Liver (tissue), 9 donors: ENCODE results near the gene ATOH7. TPM values are rescaled to one million over a fixed set of nuclear protein-coding genes. Genes with fewer than 3 reads are reported as not detected.

Source experiments
- DNase-seq: peaks from one replicate; pipeline ENCODE4 v3.0.0-alpha.2; 2017; ENCODE audit warnings: low spot score
- H3K27ac ChIP-seq, 2 donors: one replicate each; pipeline ENCODE4 v1.7.0; 2013; ENCODE audit warnings: inconsistent platforms in 2 of 2, low read length in 2 of 2, control low read depth in 1 of 2, low read depth in 1 of 2, mild to moderate bottlenecking in 1 of 2
- H3K27me3 ChIP-seq, 4 donors: one replicate each; pipeline versions ENCODE4 v1.6.1 to v1.7.0; 2013; ENCODE audit warnings: low read length in 3 of 4, inconsistent platforms in 1 of 4, mild to moderate bottlenecking in 1 of 4, moderate library complexity in 1 of 4; ENCODE audit not compliant: control insufficient read depth in 4 of 4, insufficient read depth in 4 of 4
- H3K36me3 ChIP-seq, 4 donors: one replicate each; pipeline versions ENCODE4 v1.6.1 to v1.7.0; 2013; ENCODE audit warnings: low read length in 3 of 4, mild to moderate bottlenecking in 3 of 4, low read depth in 1 of 4, moderate library complexity in 1 of 4; ENCODE audit not compliant: control insufficient read depth in 4 of 4, insufficient read depth in 3 of 4
- H3K4me1 ChIP-seq, 4 donors: one replicate each; pipeline versions ENCODE4 v1.6.1 to v1.7.0; 2013; ENCODE audit warnings: low read length in 3 of 4, mild to moderate bottlenecking in 3 of 4, moderate library complexity in 1 of 4; ENCODE audit not compliant: control insufficient read depth in 4 of 4, insufficient read depth in 4 of 4
- H3K4me3 ChIP-seq, 3 donors: one replicate each; pipeline versions ENCODE4 v1.6.1 to v1.7.0; 2013; ENCODE audit warnings: low read length in 3 of 3, control low read depth in 1 of 3, low read depth in 1 of 3, mild to moderate bottlenecking in 1 of 3
- H3K9ac ChIP-seq, 2 donors: one replicate each; pipeline ENCODE4 v1.7.0; 2013; ENCODE audit warnings: low read length in 2 of 2, mild to moderate bottlenecking in 2 of 2, moderate library complexity in 2 of 2, control low read depth in 1 of 2, low read depth in 1 of 2
- H3K9me3 ChIP-seq, 4 donors: one replicate each; pipeline versions ENCODE4 v1.6.1 to v1.7.0; 2013; ENCODE audit warnings: low read length in 3 of 4; ENCODE audit not compliant: control insufficient read depth in 4 of 4
- ATF3 ChIP-seq: IDR thresholded peaks from 2 replicates; pipeline ENCODE4 v1.6.1; 2016; ENCODE audit warnings: antibody characterized with exemption
- CTCF ChIP-seq: fragments of 150-350 bp; IDR thresholded peaks from 2 replicates; pipeline ENCODE4 v1.5.1; 2017; ENCODE audit warnings: improper control_type of control experiment, low read depth, low read length; ENCODE audit not compliant: missing input control
- EGR1 ChIP-seq, 2 donors: IDR thresholded peaks; 2 replicates each; pipeline ENCODE4 v1.6.1; 2016 to 2018; ENCODE audit warnings: antibody characterized with exemption in 2 of 2, low read depth in 2 of 2
- FOXA1 ChIP-seq: IDR thresholded peaks from 2 replicates; pipeline ENCODE4 v1.6.1; 2016; ENCODE audit warnings: antibody characterized with exemption
- FOXA2 ChIP-seq: IDR thresholded peaks from 2 replicates; pipeline ENCODE4 v1.6.1; 2016; ENCODE audit warnings: antibody characterized with exemption
- GABPA ChIP-seq, 2 donors: IDR thresholded peaks in 1 of 2; conservative IDR thresholded peaks in 1 of 2; 2 replicates each; pipeline ENCODE4 v1.6.1; 2016; ENCODE audit warnings: antibody characterized with exemption in 2 of 2, mild to moderate bottlenecking in 1 of 2, moderate library complexity in 1 of 2
- HNF4A ChIP-seq, 2 donors: conservative IDR thresholded peaks; 2 replicates each; pipeline ENCODE4 v1.6.1; 2016; ENCODE audit warnings: antibody characterized with exemption in 2 of 2, mild to moderate bottlenecking in 2 of 2
- HNF4G ChIP-seq: IDR thresholded peaks from 2 replicates; pipeline ENCODE4 v1.6.1; 2016; ENCODE audit warnings: antibody characterized with exemption
- JUND ChIP-seq, 2 donors: IDR thresholded peaks; 2 replicates each; pipeline ENCODE4 v1.6.1; 2016; ENCODE audit warnings: antibody characterized with exemption in 2 of 2
- MAX ChIP-seq: IDR thresholded peaks from 2 replicates; pipeline ENCODE4 v1.6.1; 2016; ENCODE audit warnings: antibody characterized with exemption
- NR2F2 ChIP-seq: IDR thresholded peaks from 2 replicates; pipeline ENCODE4 v1.6.1; 2016; ENCODE audit warnings: antibody characterized with exemption
- RAD21 ChIP-seq, 2 donors: IDR thresholded peaks; 2 replicates each; pipeline ENCODE4 v1.6.1; 2016; ENCODE audit warnings: antibody characterized with exemption in 2 of 2, mild to moderate bottlenecking in 2 of 2
- REST ChIP-seq: IDR thresholded peaks from 2 replicates; pipeline ENCODE4 v1.6.1; 2016; ENCODE audit warnings: antibody characterized with exemption, mild to moderate bottlenecking
- RXRA ChIP-seq, 2 donors: IDR thresholded peaks; 2 replicates each; pipeline ENCODE4 v1.6.1; 2017 to 2018; ENCODE audit warnings: antibody characterized with exemption in 2 of 2, mild to moderate bottlenecking in 1 of 2
- SP1 ChIP-seq: IDR thresholded peaks from 2 replicates; pipeline ENCODE4 v1.6.1; 2018; ENCODE audit warnings: antibody characterized with exemption, mild to moderate bottlenecking
- TAF1 ChIP-seq: conservative IDR thresholded peaks from 2 replicates; pipeline ENCODE4 v1.6.1; 2016; ENCODE audit warnings: antibody characterized with exemption, mild to moderate bottlenecking
- YY1 ChIP-seq: IDR thresholded peaks from 2 replicates; pipeline ENCODE4 v1.6.1; 2016; ENCODE audit warnings: antibody characterized with exemption, mild to moderate bottlenecking
- ZBTB33 ChIP-seq: IDR thresholded peaks from 2 replicates; pipeline ENCODE4 v1.6.1; 2016; ENCODE audit warnings: antibody characterized with exemption
- WGBS: extraction: QIAGEN DNeasy Blood & Tissue Kit; methylation state at CpG from one replicate; pipeline ENCODE4 v1.1.7; 2013; 5-methylcytosine and 5-hydroxymethylcytosine counted together
- polyA plus RNA-seq, 2 donors: library from polyadenylated mRNA; stranded (reverse) in 1 of 2; unstranded in 1 of 2; fragments of 200-250 nt in 1 of 2; fragments of >200 nt in 1 of 2; fragmentation: Nextera tagmentation in 1 of 2; extraction: Ambion mirVana in 1 of 2; gene quantifications; one replicate each; pipeline versions ENCODE4 v1.2.1 to v1.2.3, GENCODE V29; 2013 to 2015
- total RNA-seq, 2 donors: library from RNA; depleted of rRNA; stranded (reverse); fragments of >200 nt; gene quantifications; one replicate each; pipeline ENCODE4 v1.2.3, GENCODE V29; 2014
- donor health status: healthy.
- donor health status: healthy.
- donor health status: healthy.
- donor health status: healthy.
- donor health status: healthy.

Gene ATOH7
- total and polyA plus RNA-seq, 4 donors, result 0.14 to 0.33 TPM; not detected in 2

- no peaks in the 10 kb centered on the region for H3K4me1 ChIP-seq
- H3K27ac ChIP-seq, result no peak overlapping the region
- H3K27me3 ChIP-seq, result no peaks in the 10 kb centered on the region
- no peak overlapping the region for H3K9ac ChIP-seq
- no peaks in the 10 kb centered on the region for H3K36me3 ChIP-seq
- DNase-seq, result no peak
- no peak overlapping the region for H3K4me3 ChIP-seq
- no peaks in the 10 kb centered on the region for H3K9me3 ChIP-seq
- 88% methylated on average over 6 of the region's 6 CpGs for WGBS
- no peak for TF ChIP-seq FOXA1
- no peak for TF ChIP-seq HNF4A (conservative IDR thresholded peaks at IDR 0.05)
- no peak for TF ChIP-seq SP1
- no peak for TF ChIP-seq CTCF
- no peak for TF ChIP-seq EGR1 (IDR thresholded peaks at IDR 0.05; ENCODE audit: low read depth in 2 of 2)
- no peak for TF ChIP-seq JUND (IDR thresholded peaks at IDR 0.05)
- no peak for TF ChIP-seq TAF1
- no peak for TF ChIP-seq REST
- no peak for TF ChIP-seq HNF4G
- no peak for TF ChIP-seq RAD21 (IDR thresholded peaks at IDR 0.05)
- TF ChIP-seq NR2F2, result no peak
- no peak for TF ChIP-seq MAX
- no peak for TF ChIP-seq GABPA (IDR thresholded peaks at IDR 0.05 in 1 of 2, conservative IDR thresholded peaks at IDR 0.05 in 1 of 2)
- TF ChIP-seq RXRA (IDR thresholded peaks at IDR 0.05), result no peak
- no peak for TF ChIP-seq ZBTB33
- no peak for TF ChIP-seq YY1
- TF ChIP-seq FOXA2, result no peak
- TF ChIP-seq ATF3, result no peak
These were observed 43.1 kb downstream of the ATOH7 start for GRCh38 chr10:68188835-68189234.
